Measurements from ENCODE around the gene SLC1A3.

SLC1A3 gene

DNA sequence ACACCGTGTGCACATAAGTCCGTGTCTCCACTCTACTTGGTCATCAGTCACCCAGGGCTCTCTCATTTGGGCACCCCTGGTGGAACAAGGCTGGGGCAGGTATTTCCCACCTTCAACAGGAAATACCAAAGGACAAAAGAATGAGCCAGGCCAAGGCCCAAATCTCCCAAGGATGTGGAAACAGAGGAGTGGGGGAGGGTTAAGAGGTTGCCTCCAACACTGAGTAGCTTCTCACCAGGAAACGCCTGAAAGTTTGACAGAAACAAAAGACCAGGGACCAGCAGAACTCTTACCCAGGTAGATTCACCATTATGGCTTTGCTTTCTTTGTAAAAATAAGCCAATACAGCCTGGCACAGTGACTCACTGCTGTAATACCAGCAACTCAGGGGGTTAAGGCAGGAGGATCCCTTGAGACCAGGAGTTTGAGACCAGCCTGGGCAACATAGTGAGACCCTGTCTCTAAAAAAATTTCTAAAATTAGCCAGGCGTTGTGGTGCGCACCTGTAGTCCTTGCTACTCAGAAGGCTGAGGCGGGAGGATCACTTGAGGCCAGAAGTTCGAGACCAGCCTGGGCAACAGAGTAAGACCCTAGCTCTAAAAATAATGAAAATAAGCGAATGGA lies 12.7 kb downstream of the SLC1A3 start:
- H3K4me3 Mint-ChIP-seq: no peak overlapping the region
- no peaks in the 10 kb centered on the region for H3K27me3 Mint-ChIP-seq (ENCODE audit: low read depth, poor library complexity)
- H3K36me3 Mint-ChIP-seq (ENCODE audit: low read depth): no peaks in the 10 kb centered on the region
- peaks cover 33% of the 10 kb centered on the region for H3K4me1 Mint-ChIP-seq
- TF ChIP-seq, protein P1, sequence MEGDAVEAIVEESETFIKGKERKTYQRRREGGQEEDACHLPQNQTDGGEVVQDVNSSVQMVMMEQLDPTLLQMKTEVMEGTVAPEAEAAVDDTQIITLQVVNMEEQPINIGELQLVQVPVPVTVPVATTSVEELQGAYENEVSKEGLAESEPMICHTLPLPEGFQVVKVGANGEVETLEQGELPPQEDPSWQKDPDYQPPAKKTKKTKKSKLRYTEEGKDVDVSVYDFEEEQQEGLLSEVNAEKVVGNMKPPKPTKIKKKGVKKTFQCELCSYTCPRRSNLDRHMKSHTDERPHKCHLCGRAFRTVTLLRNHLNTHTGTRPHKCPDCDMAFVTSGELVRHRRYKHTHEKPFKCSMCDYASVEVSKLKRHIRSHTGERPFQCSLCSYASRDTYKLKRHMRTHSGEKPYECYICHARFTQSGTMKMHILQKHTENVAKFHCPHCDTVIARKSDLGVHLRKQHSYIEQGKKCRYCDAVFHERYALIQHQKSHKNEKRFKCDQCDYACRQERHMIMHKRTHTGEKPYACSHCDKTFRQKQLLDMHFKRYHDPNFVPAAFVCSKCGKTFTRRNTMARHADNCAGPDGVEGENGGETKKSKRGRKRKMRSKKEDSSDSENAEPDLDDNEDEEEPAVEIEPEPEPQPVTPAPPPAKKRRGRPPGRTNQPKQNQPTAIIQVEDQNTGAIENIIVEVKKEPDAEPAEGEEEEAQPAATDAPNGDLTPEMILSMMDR (IDR thresholded peaks at IDR 0.05): no peak
- DNase-seq: no peak
- no peak overlapping the region for H3K27ac Mint-ChIP-seq
- H3K9me3 Mint-ChIP-seq: no peaks in the 10 kb centered on the region

- DNase-seq: no peak
Measured at GRCh38 chr5:36621985-36622384, 15.6 kb downstream of the SLC1A3 start.

DNA sequence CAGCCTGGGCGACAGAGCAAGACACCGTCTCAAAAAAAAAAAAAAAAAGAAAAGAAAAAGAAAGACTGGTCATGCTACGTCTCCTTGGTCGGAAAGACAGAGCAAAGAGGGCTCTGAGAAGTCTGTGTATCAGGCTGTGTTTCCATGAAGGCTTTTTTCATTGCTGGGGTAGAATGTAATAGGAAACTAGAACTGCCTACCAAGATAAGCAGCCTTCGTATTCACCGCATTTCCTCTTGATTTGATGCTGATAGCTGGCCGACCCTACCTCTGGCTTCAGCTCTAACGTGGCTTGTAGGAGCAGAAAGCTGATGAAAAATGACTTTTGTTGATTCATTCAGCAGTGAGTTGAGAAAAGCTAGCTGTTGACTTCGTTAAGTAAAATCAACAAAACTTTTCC lies 17.4 kb downstream of the SLC1A3 start:
- TF ChIP-seq, protein P1 (IDR thresholded peaks at IDR 0.05): no peak
- no peaks in the 10 kb centered on the region for H3K9me3 Mint-ChIP-seq
- no peaks in the 10 kb centered on the region for H3K4me1 Mint-ChIP-seq
- no peak for DNase-seq
- H3K27me3 Mint-ChIP-seq (ENCODE audit: low read depth, poor library complexity): no peaks in the 10 kb centered on the region
- no peak overlapping the region for H3K27ac Mint-ChIP-seq
- no peaks in the 10 kb centered on the region for H3K36me3 Mint-ChIP-seq (ENCODE audit: low read depth)
- H3K4me3 Mint-ChIP-seq: no peak overlapping the region

More at GRCh38 chr5:36621985-36622384, 15.6 kb downstream of the SLC1A3 start:
- H3K9me3 Mint-ChIP-seq: no peaks in the 10 kb centered on the region
- TF ChIP-seq, protein P1 (IDR thresholded peaks at IDR 0.05): no peak
- no peaks in the 10 kb centered on the region for H3K36me3 Mint-ChIP-seq (ENCODE audit: low read depth)
- no peaks in the 10 kb centered on the region for H3K27me3 Mint-ChIP-seq (ENCODE audit: low read depth, poor library complexity)
- no peak overlapping the region for H3K27ac Mint-ChIP-seq
- H3K4me1 Mint-ChIP-seq: peaks cover 6% of the 10 kb centered on the region
- H3K4me3 Mint-ChIP-seq: no peak overlapping the region

DNA sequence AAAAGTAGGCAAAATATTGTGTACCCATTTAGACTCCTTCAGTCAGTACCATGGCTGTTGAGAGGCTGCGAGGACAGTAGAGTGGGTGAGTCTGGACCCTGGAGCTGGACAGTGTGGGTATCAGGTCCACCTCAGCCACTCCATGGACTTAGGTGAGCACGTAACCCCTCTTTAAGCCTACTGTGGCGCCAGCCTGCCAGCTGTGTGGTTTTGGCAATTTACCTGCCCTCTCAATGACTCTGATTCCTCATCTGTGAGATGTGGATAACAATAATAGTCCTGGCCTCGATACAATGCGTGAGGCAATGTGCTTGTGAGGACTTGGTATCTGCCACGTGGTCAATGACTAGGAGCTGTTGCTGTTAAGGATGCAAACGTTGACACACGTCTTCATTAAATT lies 17.9 kb downstream of the SLC1A3 start:
- no peak for DNase-seq
- no peak overlapping the region for H3K27ac Mint-ChIP-seq
- no peak overlapping the region for H3K4me3 Mint-ChIP-seq
- no peaks in the 10 kb centered on the region for H3K9me3 Mint-ChIP-seq
- H3K4me1 Mint-ChIP-seq: no peaks in the 10 kb centered on the region
- H3K27me3 Mint-ChIP-seq (ENCODE audit: low read depth, poor library complexity): no peaks in the 10 kb centered on the region
- TF ChIP-seq, protein P1 (IDR thresholded peaks at IDR 0.05): no peak
- H3K36me3 Mint-ChIP-seq (ENCODE audit: low read depth): no peaks in the 10 kb centered on the region

GRCh38 chr5:36628695-36629094 lies 22.3 kb downstream of the SLC1A3 start:
- Mint-ChIP-seq H3K9me3 (no peaks in the 10 kb centered on the region), H3K4me1 (no peaks in the 10 kb centered on the region), H3K36me3 (ENCODE audit: low read depth) (peaks cover 7% of the 10 kb centered on the region), H3K4me3 (no peak overlapping the region), H3K27me3 (ENCODE audit: low read depth, poor library complexity) (peaks cover 6% of the 10 kb centered on the region), H3K27ac (no peak overlapping the region)
- DNase-seq: no peak
- TF ChIP-seq, protein P1 (IDR thresholded peaks at IDR 0.05): no peak

- Mint-ChIP-seq H3K4me1 (no peaks in the 10 kb centered on the region), H3K4me3 (no peak overlapping the region), H3K9me3 (no peaks in the 10 kb centered on the region), H3K27ac (no peak overlapping the region), H3K36me3 (ENCODE audit: low read depth) (peaks cover 9% of the 10 kb centered on the region), H3K27me3 (ENCODE audit: low read depth, poor library complexity) (peaks cover 6% of the 10 kb centered on the region)
- no peak for DNase-seq
- TF ChIP-seq, protein P1 (IDR thresholded peaks at IDR 0.05): no peak
Measured at GRCh38 chr5:36629729-36630128, 23.3 kb downstream of the SLC1A3 start.

Data from nephron progenitor cell (in vitro differentiated cells).